Kidney (tissue), 14 donors: ENCODE data around the gene STK32B. TPM values are rescaled to one million over a fixed set of nuclear protein-coding genes. Genes with fewer than 3 reads are reported as not detected.

Source experiments
- DNase-seq, 5 donors: peaks; one replicate each; pipeline ENCODE4 v3.0.0-alpha.2; 2013 to 2020
- FAIRE-seq: peaks from 2 replicates; lab custom pipeline; 2012; peaks lifted over from hg19 to GRCh38; lab: Jason Lieb, UNC
- H3K27ac ChIP-seq, 2 donors: one replicate each; pipeline ENCODE4 v1.7.0; 2013; ENCODE audit warnings: low read depth in 2 of 2, low read length in 2 of 2, inconsistent platforms in 1 of 2
- H3K27me3 ChIP-seq: one replicate; pipeline ENCODE4 v1.7.1; 2013; ENCODE audit warnings: low read length, inconsistent platforms; ENCODE audit not compliant: control insufficient read depth, insufficient read depth
- H3K36me3 ChIP-seq, 3 donors: one replicate each; pipeline versions ENCODE4 v1.7.0 to v1.7.1; 2013; ENCODE audit warnings: low read length in 3 of 3, control low read depth in 1 of 3, inconsistent platforms in 1 of 3; ENCODE audit not compliant: insufficient read depth in 3 of 3, control insufficient read depth in 2 of 3
- H3K4me1 ChIP-seq, 3 donors: one replicate each; pipeline versions ENCODE4 v1.7.0 to v1.7.1; 2013; ENCODE audit warnings: low read length in 3 of 3, inconsistent platforms in 1 of 3, low read depth in 1 of 3; ENCODE audit not compliant: control insufficient read depth in 2 of 3, insufficient read depth in 2 of 3
- H3K4me3 ChIP-seq, 3 donors: one replicate each; pipeline versions ENCODE4 v1.7.0 to v1.8.1; 2013; ENCODE audit warnings: low read length in 3 of 3, control low read depth in 1 of 3, inconsistent platforms in 1 of 3
- H3K9ac ChIP-seq, 3 donors: one replicate each; pipeline versions ENCODE4 v1.7.0 to v1.7.1; 2013; ENCODE audit warnings: low read length in 3 of 3, control low read depth in 1 of 3, inconsistent platforms in 1 of 3
- H3K9me3 ChIP-seq, 3 donors: one replicate each; pipeline versions ENCODE4 v1.7.0 to v1.7.1; 2013; ENCODE audit warnings: low read length in 3 of 3, control low read depth in 1 of 3, inconsistent platforms in 1 of 3; ENCODE audit not compliant: control insufficient read depth in 2 of 3, insufficient read depth in 1 of 3
- CTCF ChIP-seq: IDR thresholded peaks from 3 replicates; pipeline ENCODE4 v1.5.1; 2012; ENCODE audit warnings: mild to moderate bottlenecking, moderate library complexity, borderline replicate concordance; ENCODE audit not compliant: insufficient read depth; ENCODE audit errors: extremely low read depth
- intact Hi-C: fragments of 100-400 bp; cut with DNase I; formaldehyde crosslinking; loops from one replicate; pipeline ENCODE4 v1.11.1; 2022
- polyA plus RNA-seq: library from polyadenylated mRNA; stranded (reverse); fragments of 350-450 nt; fragmentation: Illumina TruSeq; extraction: RNeasy Lipid Tissue Mini Kit (QIAGEN cat#74804); gene quantifications from one replicate; pipeline ENCODE4 v1.2.3, GENCODE V29; 2014; ENCODE audit warnings: low read depth, low replicate concordance; ENCODE audit not compliant: insufficient read depth
- total RNA-seq: library from RNA; stranded (reverse); fragmentation: NEBNext Ultra II Directional; extraction: Animal tissue kit (Norgen Biotek cat#: 25700); gene quantifications from one replicate; pipeline ENCODE4 v1.2.1, GENCODE V29; 2021
- donor health status: control.
- donor health status: control.
- donor health status: control.
- donor health status: control.
- donor health status: control.
- donor health status: DM: yes; HTN: yes; CAD: no.
- donor health status: Normal renal cell carcinoma (clear cell type).

STK32B gene
- total and polyA plus RNA-seq, 2 donors from 2014 or later, result 18.1 to 18.2 TPM

GRCh38 chr4:5361968-5362367 is 310.7 kb downstream of the STK32B start:
- FAIRE-seq (no peak), DNase-seq (peak in 2 of 5 donors; percentile 39 to 58)
- H3K9ac ChIP-seq, result no peak overlapping the region

GRCh38 chr4:5364406-5364805 is 313.1 kb downstream of the STK32B start:
- H3K9ac ChIP-seq, result no peak overlapping the region
- H3K4me3 ChIP-seq, result no peak overlapping the region
- no peaks in the 10 kb centered on the region for H3K4me1 ChIP-seq
- intact Hi-C loops, result no loop called here
- no peaks in the 10 kb centered on the region for H3K27me3 ChIP-seq
- no peaks in the 10 kb centered on the region for H3K9me3 ChIP-seq
- no peak for TF ChIP-seq CTCF
- H3K36me3 ChIP-seq, result no peaks in the 10 kb centered on the region
- FAIRE-seq (no peak), DNase-seq (no peak)
- no peak overlapping the region for H3K27ac ChIP-seq

More at GRCh38 chr4:5361968-5362367, 310.7 kb downstream of the STK32B start:
- Histone ChIP-seq H3K9me3 (no peaks in the 10 kb centered on the region), H3K4me1 (no peaks in the 10 kb centered on the region), H3K4me3 (no peak overlapping the region), H3K27me3 (no peaks in the 10 kb centered on the region), H3K27ac (no peak overlapping the region), H3K36me3 (no peaks in the 10 kb centered on the region)
- no peak for TF ChIP-seq CTCF
- intact Hi-C loops, result no loop called here

- DNase-seq (no peak), FAIRE-seq (no peak)
- Histone ChIP-seq H3K4me1 (no peaks in the 10 kb centered on the region), H3K36me3 (no peaks in the 10 kb centered on the region), H3K27ac (no peak overlapping the region), H3K9ac (no peak overlapping the region), H3K9me3 (no peaks in the 10 kb centered on the region), H3K4me3 (no peak overlapping the region), H3K27me3 (no peaks in the 10 kb centered on the region)
- intact Hi-C loops, result no loop called here
- TF ChIP-seq CTCF, result no peak
Measured at GRCh38 chr4:5365071-5366008, 314.1 kb downstream of the STK32B start.
